HepG2 (cell line): ENCODE measurements around the gene EEF1E1. TPM values are rescaled to one million over a fixed set of nuclear protein-coding genes. Genes with fewer than 3 reads are reported as not detected.

Experiments
- ATF7 ChIP-seq, 2 experiments: fragments of 450-650 bp in 1 of 2; sonication (generic) in 1 of 2; formaldehyde crosslinking in 1 of 2; IDR thresholded peaks; 2 replicates each; pipeline versions ENCODE4 v1.4.0 to v1.6.1; 2016 to 2020; ENCODE audit warnings: antibody characterized with exemption in 1 of 2, mild to moderate bottlenecking in 1 of 2, missing genetic modification reagents in 1 of 2
- GATAD2A ChIP-seq: IDR thresholded peaks from 2 replicates; pipeline ENCODE4 v1.6.1; 2016
- KDM5B ChIP-seq: sonication (generic); formaldehyde crosslinking; IDR thresholded peaks from 2 replicates; pipeline ENCODE4 v1.4.0; 2020; ENCODE audit warnings: missing genetic modification reagents, mild to moderate bottlenecking, borderline replicate concordance
- MAF1 ChIP-seq: sonication (generic); formaldehyde crosslinking; IDR thresholded peaks from 2 replicates; pipeline ENCODE4 v1.5.0; 2020; ENCODE audit warnings: missing genetic modification reagents, borderline replicate concordance
- MTF2 ChIP-seq: sonication (generic); formaldehyde crosslinking; IDR thresholded peaks from 2 replicates; pipeline ENCODE4 v1.5.0; 2020; ENCODE audit warnings: missing genetic modification reagents, borderline replicate concordance
- SSRP1 ChIP-seq: IDR thresholded peaks from 2 replicates; pipeline ENCODE4 v1.6.1; 2016; ENCODE audit warnings: control low read depth
- STAT5B ChIP-seq: sonication (generic); formaldehyde crosslinking; IDR thresholded peaks from 2 replicates; pipeline ENCODE4 v1.4.0; 2020; ENCODE audit warnings: missing genetic modification reagents
- TCF12 ChIP-seq, 2 experiments: fragments of 450-650 bp in 1 of 2; sonication (generic) in 1 of 2; formaldehyde crosslinking in 1 of 2; IDR thresholded peaks; 2 replicates each; pipeline versions ENCODE4 v1.6.1 to v1.8.0; 2017 to 2022; ENCODE audit warnings: antibody characterized with exemption in 1 of 2, mild to moderate bottlenecking in 1 of 2, missing genetic modification reagents in 1 of 2, moderate library complexity in 1 of 2
- ZIK1 ChIP-seq: sonication (generic); formaldehyde crosslinking; IDR thresholded peaks from 2 replicates; pipeline ENCODE4 v1.5.0; 2020; ENCODE audit warnings: mild to moderate bottlenecking, low read depth, missing genetic modification reagents, borderline replicate concordance
- ZNF10 ChIP-seq: sonication (generic); formaldehyde crosslinking; IDR thresholded peaks from 2 replicates; pipeline ENCODE4 v1.4.0; 2020; ENCODE audit warnings: mild to moderate bottlenecking, low read depth, missing genetic modification reagents, borderline replicate concordance
- ZNF225 ChIP-seq: sonication (generic); formaldehyde crosslinking; IDR thresholded peaks from 2 replicates; pipeline ENCODE4 v1.4.0; 2020; ENCODE audit warnings: mild to moderate bottlenecking, missing genetic modification reagents
- ZNF234 ChIP-seq: sonication (generic); formaldehyde crosslinking; conservative IDR thresholded peaks from 2 replicates; pipeline ENCODE4 v1.5.1; 2020; ENCODE audit warnings: mild to moderate bottlenecking, missing genetic modification reagents
- ZNF235 ChIP-seq: sonication (generic); formaldehyde crosslinking; IDR thresholded peaks from 2 replicates; pipeline ENCODE4 v1.8.1; 2023; ENCODE audit warnings: mild to moderate bottlenecking, missing genetic modification reagents, borderline replicate concordance
- ZNF343 ChIP-seq: sonication (generic); formaldehyde crosslinking; IDR thresholded peaks from 2 replicates; pipeline ENCODE4 v1.4.0; 2020; ENCODE audit warnings: mild to moderate bottlenecking, missing genetic modification reagents
- ZNF441 ChIP-seq: sonication (generic); formaldehyde crosslinking; IDR thresholded peaks from 2 replicates; pipeline ENCODE4 v1.7.0; 2021; ENCODE audit warnings: missing genetic modification reagents, borderline replicate concordance
- ZNF747 ChIP-seq: sonication (generic); formaldehyde crosslinking; IDR thresholded peaks from 2 replicates; pipeline ENCODE4 v1.8.1; 2023; ENCODE audit warnings: missing genetic modification reagents, mild to moderate bottlenecking, borderline replicate concordance
- ZNF768 ChIP-seq: sonication (generic); formaldehyde crosslinking; IDR thresholded peaks from 2 replicates; pipeline ENCODE4 v1.4.0; 2020; ENCODE audit warnings: missing genetic modification reagents
- polyA plus RNA-seq, 8 experiments: library from polyadenylated mRNA; depleted of rRNA in 3 of 8; stranded (reverse) in 7 of 8; unstranded in 1 of 8; fragments of >200 nt; fragmentation: Illumina TruSeq in 4 of 8; extraction: Trizol in 4 of 8; gene quantifications; 2 replicates each; pipeline versions ENCODE4 v1.2.1 to v1.2.3, GENCODE V29; 2011 to 2016; ENCODE audit warnings: low read depth in 4 of 8, missing spikeins in 1 of 8, mixed read lengths in 1 of 8; ENCODE audit not compliant: insufficient read depth in 1 of 8
- total RNA-seq, 5 experiments: library from RNA; depleted of rRNA; stranded (reverse); fragments of >200 nt; fragmentation: Illumina TruSeq; extraction: Trizol; gene quantifications; 2 replicates each; pipeline ENCODE4 v1.2.3, GENCODE V29; 2016; ENCODE audit warnings: low read depth in 1 of 5
- TF ChIP-seq, protein P1 (sequence below): sonication (generic); formaldehyde crosslinking; IDR thresholded peaks from 2 replicates; pipeline ENCODE4 v1.4.0; 2020; ENCODE audit warnings: mild to moderate bottlenecking, missing genetic modification reagents
- TF ChIP-seq, protein P2 (sequence below): sonication (generic); formaldehyde crosslinking; IDR thresholded peaks from 2 replicates; pipeline ENCODE4 v1.8.0; 2022; ENCODE audit warnings: mild to moderate bottlenecking, missing genetic modification reagents, moderate library complexity
- TF ChIP-seq, protein P3 (sequence below): sonication (generic); formaldehyde crosslinking; IDR thresholded peaks from 2 replicates; pipeline ENCODE4 v1.4.0; 2020; ENCODE audit warnings: mild to moderate bottlenecking, missing genetic modification reagents
- TF ChIP-seq, protein P4 (sequence below): IDR thresholded peaks from 2 replicates; pipeline ENCODE4 v1.6.1; 2016; ENCODE audit warnings: missing genetic modification reagents, missing compliant biosample characterization

EEF1E1 gene
- total and polyA plus RNA-seq, 2 of the 13 experiments (the other 11 are each of a cell fraction or from before 2014, with no cell fraction given), result 128 to 188 TPM

DNA sequence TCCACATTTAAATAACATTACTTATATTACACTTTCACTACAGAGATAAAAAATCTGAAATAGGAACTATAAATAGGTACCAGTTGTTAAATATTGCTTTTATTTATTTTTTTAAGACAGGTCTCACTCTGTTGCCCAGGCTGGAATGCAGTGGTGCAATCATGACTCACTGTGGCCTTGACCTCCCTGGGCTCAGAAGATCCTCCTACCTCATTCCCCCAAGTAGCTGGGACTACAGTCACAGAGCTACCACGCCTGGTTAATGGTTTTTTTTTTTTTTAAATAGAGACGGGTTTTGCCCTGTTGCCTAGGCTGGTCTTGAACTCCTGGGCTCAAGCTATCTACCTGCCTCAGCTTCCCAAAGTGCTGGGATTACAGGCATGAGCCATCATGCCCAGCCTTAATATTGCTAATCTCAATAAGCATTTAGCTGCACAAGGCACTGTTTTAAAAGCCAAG, 17.3 kb downstream of the EEF1E1 start (continued):
- no peak for TF ChIP-seq ZNF235 (CRISPR knock-in tag)
- TF ChIP-seq ZNF225 (CRISPR knock-in tag), result no peak
- no peak for TF ChIP-seq ZIK1 (CRISPR knock-in tag)
- no peak for TF ChIP-seq TCF12 (IDR thresholded peaks at IDR 0.05)
- peak; percentile 76; the same call in 1 of the 2 replicates for TF ChIP-seq TCF12 (CRISPR knock-in tag; IDR thresholded peaks at IDR 0.05)
- TF ChIP-seq MAF1, result no peak; the same call in 1 of the 2 replicates
- TF ChIP-seq MTF2, result no peak
- TF ChIP-seq, protein P1, sequence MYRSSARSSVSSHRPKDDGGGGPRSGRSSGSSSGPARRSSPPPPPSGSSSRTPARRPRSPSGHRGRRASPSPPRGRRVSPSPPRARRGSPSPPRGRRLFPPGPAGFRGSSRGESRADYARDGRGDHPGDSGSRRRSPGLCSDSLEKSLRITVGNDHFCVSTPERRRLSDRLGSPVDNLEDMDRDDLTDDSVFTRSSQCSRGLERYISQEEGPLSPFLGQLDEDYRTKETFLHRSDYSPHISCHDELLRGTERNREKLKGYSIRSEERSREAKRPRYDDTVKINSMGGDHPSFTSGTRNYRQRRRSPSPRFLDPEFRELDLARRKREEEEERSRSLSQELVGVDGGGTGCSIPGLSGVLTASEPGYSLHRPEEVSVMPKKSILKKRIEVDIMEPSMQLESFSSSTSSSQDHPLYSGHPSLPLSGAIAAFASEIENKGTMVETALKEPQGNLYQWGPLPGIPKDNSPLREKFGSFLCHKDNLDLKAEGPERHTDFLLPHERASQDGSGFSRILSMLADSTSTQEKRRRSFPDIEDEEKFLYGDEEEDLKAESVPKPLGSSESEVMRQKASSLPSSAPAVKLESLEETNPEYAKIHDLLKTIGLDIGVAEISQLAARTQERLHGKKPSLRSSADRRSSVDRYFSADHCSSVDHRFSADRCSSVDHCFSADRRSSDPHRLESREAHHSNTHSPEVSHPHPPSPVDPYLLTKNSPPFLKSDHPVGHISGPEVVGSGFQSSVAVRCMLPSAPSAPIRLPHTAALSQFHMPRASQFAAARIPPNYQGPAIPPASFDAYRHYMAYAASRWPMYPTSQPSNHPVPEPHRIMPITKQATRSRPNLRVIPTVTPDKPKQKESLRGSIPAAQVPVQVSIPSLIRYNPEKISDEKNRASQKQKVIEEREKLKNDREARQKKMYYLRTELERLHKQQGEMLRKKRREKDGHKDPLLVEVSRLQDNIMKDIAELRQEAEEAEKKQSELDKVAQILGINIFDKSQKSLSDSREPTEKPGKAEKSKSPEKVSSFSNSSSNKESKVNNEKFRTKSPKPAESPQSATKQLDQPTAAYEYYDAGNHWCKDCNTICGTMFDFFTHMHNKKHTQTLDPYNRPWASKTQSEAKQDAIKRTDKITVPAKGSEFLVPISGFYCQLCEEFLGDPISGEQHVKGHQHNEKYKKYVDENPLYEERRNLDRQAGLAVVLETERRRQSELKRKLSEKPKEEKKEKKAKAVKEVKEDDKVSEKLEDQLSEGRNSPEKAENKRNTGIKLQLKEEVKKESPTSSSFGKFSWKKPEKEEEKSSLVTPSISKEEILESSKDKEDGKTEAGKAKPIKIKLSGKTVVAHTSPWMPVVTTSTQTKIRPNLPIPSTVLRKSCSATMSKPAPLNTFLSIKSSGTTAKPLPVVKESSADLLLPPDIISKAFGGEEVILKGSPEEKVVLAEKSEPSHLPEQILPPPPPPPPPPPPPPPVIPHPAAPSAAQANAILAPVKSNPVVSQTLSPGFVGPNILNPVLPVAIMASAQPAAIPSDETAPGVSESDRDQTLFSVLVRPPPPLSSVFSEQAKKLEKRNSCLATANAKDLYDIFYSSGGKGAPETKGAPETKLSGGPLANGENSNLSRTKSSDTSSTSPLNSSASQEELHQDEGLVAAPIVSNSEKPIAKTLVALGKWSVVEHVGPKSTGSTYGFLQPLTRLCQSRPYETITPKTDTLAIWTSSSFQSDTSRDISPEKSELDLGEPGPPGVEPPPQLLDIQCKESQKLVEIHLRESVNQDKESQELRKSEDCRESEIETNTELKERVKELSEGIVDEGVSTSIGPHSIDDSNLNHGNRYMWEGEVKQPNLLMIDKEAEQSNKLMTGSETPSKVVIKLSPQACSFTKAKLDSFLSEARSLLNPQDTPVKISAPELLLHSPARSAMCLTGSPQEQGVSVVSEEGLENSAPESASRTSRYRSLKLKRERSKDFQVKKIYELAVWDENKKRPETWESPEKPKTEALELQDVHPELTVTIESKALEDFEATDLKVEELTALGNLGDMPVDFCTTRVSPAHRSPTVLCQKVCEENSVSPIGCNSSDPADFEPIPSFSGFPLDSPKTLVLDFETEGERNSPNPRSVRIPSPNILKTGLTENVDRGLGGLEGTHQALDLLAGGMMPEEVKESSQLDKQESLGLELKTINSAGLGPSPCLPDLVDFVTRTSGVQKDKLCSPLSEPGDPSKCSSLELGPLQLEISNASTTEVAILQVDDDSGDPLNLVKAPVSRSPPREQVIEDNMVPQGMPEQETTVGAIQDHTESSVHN (CRISPR knock-in tag), result no peak
- no peak for TF ChIP-seq SSRP1 (CRISPR knock-in tag)
- no peak for TF ChIP-seq STAT5B
- TF ChIP-seq ZNF747 (CRISPR knock-in tag), result peak; percentile 64; the same call in 1 of the 2 replicates
- no peak for TF ChIP-seq KDM5B (CRISPR knock-in tag)
- no peak for TF ChIP-seq ZNF768 (CRISPR knock-in tag)
- TF ChIP-seq GATAD2A (CRISPR knock-in tag), result peak; percentile 99
- no peak for TF ChIP-seq ZNF343
- peak; percentile 80 for TF ChIP-seq ATF7 (IDR thresholded peaks at IDR 0.05)
- TF ChIP-seq ATF7 (CRISPR knock-in tag; IDR thresholded peaks at IDR 0.05), result peak; percentile 85
- TF ChIP-seq, protein P2, sequence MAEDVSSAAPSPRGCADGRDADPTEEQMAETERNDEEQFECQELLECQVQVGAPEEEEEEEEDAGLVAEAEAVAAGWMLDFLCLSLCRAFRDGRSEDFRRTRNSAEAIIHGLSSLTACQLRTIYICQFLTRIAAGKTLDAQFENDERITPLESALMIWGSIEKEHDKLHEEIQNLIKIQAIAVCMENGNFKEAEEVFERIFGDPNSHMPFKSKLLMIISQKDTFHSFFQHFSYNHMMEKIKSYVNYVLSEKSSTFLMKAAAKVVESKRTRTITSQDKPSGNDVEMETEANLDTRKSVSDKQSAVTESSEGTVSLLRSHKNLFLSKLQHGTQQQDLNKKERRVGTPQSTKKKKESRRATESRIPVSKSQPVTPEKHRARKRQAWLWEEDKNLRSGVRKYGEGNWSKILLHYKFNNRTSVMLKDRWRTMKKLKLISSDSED (CRISPR knock-in tag), result no peak
- TF ChIP-seq, protein P3, sequence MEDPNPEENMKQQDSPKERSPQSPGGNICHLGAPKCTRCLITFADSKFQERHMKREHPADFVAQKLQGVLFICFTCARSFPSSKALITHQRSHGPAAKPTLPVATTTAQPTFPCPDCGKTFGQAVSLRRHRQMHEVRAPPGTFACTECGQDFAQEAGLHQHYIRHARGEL (CRISPR knock-in tag), result no peak
- TF ChIP-seq ZNF441 (CRISPR knock-in tag), result no peak
- TF ChIP-seq, protein P4, sequence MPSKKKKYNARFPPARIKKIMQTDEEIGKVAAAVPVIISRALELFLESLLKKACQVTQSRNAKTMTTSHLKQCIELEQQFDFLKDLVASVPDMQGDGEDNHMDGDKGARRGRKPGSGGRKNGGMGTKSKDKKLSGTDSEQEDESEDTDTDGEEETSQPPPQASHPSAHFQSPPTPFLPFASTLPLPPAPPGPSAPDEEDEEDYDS (CRISPR knock-in tag), result peak; percentile 50; the same call in 1 of the 2 replicates
- TF ChIP-seq ZNF234 (CRISPR knock-in tag), result no peak
- TF ChIP-seq ZNF10, result no peak
